GM13977 (cell line): ENCODE data around the gene ABHD14A.

Experiments
- DNase-seq: peaks from one replicate; pipeline ENCODE4 v3.0.0; 2012; ENCODE audit warnings: low spot score
- in situ Hi-C: fragments of 300-500 bp; cut with MboI; formaldehyde crosslinking; loops from one replicate; pipeline ENCODE4 v1.12.0; 2022; ENCODE audit warnings: low sequenced_read_pairs, low pct_unique_long_range_greater_than_20kb, mixed read lengths, inconsistent platforms; ENCODE audit not compliant: unreplicated experiment
- TF ChIP-seq, protein P1 (sequence below): IDR thresholded peaks from 2 replicates; pipeline ENCODE4 v1.5.1; 2012; ENCODE audit warnings: mild to moderate bottlenecking, control low read depth; ENCODE audit not compliant: insufficient read depth; ENCODE audit errors: extremely low read depth, missing control alignments

Gene ABHD14A

DNA sequence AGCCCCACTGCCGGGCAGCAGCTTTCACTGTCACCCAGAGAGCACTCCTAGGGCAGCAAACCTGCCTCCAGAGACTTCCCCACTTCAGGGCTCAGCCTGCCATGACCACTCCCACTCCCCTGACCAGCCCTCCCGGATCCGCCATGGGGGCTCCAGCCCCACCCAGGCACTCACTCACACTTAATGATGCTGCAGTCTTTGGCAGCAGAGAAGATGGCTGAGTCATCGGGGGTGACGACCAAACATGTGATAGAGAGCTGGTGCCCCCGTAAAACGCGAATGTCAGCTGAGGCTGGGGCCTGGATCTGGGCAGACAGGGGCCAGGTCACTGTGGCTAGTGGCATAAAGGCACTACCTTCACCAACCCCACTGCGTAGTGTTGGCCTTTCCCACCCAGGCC lies 37.9 kb upstream of the ABHD14A start:
- DNase-seq = no peak
- in situ Hi-C loops = no loop called here
- TF ChIP-seq, protein P1, sequence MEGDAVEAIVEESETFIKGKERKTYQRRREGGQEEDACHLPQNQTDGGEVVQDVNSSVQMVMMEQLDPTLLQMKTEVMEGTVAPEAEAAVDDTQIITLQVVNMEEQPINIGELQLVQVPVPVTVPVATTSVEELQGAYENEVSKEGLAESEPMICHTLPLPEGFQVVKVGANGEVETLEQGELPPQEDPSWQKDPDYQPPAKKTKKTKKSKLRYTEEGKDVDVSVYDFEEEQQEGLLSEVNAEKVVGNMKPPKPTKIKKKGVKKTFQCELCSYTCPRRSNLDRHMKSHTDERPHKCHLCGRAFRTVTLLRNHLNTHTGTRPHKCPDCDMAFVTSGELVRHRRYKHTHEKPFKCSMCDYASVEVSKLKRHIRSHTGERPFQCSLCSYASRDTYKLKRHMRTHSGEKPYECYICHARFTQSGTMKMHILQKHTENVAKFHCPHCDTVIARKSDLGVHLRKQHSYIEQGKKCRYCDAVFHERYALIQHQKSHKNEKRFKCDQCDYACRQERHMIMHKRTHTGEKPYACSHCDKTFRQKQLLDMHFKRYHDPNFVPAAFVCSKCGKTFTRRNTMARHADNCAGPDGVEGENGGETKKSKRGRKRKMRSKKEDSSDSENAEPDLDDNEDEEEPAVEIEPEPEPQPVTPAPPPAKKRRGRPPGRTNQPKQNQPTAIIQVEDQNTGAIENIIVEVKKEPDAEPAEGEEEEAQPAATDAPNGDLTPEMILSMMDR = no peak

DNA sequence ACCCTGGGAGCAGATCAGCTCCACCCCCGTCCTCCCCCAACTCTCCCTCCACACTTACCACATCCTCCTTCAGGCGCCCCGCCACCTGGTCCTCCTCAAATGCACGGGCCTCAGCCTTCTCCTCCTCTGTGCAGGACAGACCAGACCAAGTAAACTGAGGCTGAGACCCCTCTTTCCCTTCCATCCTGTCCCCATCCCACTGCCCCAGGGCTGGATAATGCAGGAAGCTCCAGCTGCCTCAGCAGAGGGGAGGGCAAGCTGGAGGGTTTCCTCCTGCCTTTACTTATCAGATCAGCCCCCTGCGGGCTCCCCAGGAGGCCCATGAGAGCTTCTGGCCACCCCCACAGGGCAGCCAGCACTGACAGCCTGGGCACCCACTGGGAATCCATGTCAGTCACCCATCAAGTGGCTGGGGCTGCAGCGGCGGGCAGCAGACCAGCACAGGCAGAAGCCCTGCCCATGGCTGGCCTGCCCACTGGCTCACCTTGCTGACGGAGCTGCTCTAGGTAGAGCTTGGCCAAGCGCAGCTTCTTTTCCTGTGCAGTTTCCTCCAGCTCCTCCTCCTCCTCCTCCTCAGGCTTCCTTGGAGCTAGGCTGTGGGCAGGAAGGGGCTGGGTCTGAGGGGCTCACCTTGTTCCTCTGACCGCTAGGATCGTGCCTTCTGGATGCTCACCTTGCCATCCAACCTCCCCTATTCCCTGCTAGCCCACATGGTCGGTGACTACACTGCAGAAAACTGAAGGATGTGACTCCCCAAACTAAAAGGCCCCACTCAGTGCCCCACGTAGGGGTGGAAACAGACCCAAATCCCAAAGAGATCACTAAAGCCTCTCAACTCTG lies 37.0 kb upstream of the ABHD14A start:
- no peak for DNase-seq
- in situ Hi-C loops = no loop called here
- TF ChIP-seq, protein P1 = no peak

DNA sequence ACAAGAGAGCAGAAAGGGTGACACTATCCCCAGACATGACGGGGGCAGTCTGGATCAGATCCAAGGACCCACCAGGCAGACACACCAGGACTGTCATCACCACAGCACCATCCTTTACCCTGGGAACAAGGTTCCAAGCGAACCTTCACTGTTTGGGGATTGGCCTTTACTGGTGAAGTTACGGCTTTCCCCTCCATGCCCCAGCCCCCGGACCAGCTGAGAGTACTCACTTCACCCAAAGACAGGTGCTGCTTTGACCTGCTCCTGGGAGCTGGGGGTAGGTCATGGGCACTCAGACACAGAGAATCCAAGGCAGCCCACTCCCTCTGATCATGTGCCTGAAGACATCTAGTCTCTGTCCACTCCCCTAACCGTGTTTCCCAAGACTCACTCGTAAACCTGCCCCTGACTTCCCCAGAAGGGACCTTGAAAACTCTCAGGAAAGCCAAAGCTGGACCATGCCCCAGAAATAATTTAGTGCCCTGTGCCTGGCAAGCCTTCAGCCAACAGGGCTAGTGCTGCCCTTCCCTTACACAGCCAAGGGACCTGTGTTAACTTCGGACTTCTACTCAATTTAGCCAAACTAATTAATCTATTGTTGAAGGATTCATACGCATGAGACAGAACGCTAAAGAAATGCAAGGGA lies 36.0 kb upstream of the ABHD14A start:
- DNase-seq = no peak
- TF ChIP-seq, protein P1 = no peak
- in situ Hi-C loops = no loop called here

DNA sequence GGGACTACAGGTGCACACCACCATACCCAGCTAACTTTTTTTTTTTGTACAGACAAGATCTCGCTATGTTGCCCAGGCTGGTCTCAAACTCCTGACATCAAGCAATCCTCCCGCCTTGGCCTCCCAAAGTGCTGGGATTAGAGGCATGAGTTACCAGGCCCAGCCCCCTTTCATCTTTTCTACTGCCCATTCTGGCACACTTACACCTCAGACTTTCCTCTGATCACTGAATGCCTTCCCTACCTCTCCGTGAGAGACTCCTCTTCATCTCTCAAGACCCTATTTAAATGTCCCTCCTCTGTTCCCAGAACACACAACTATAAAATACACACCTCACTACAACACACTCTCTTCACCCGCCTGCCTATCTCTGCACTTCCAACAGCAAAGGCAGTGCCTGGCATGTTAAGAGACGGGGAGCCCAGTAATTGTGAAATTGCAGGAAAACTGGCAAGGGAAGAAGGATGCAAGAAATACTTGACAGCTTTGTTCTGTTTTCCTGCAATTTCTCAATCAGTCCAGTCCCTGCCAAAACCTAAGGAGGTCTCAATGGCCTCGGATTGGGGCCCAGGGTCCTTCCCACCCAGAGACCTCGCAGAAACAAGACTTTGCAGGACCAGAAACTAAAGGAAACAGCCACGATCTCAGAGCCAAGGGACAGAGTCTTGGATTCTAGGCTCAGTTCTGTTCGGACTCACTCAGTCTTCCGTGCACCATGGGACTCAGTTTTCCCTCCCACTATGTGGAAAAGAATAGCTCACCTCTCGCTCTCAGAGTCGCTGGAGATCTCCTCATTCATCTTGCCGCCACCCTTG lies 34.0 kb upstream of the ABHD14A start:
- DNase-seq = no peak
- TF ChIP-seq, protein P1 = no peak
- in situ Hi-C loops = no loop called here

DNA sequence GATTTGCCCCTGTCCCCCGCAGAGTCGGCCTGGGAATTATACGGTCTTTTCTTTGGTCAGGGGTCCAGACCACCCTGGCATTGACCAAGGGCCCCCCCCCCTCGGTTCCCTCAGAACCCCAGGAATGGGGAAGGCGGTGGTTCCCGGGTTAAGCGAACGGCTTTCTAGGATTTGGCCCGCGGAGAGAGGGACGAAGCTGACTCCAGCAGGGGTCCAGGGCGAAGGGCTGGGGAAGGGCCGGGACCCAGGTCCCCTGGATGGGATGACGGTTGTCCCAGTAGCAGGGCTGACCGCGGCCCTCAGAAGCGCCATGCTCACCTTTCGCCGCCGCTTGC lies 33.4 kb upstream of the ABHD14A start:
- in situ Hi-C loops = no loop called here
- DNase-seq = no peak
- TF ChIP-seq, protein P1 = no peak

DNA sequence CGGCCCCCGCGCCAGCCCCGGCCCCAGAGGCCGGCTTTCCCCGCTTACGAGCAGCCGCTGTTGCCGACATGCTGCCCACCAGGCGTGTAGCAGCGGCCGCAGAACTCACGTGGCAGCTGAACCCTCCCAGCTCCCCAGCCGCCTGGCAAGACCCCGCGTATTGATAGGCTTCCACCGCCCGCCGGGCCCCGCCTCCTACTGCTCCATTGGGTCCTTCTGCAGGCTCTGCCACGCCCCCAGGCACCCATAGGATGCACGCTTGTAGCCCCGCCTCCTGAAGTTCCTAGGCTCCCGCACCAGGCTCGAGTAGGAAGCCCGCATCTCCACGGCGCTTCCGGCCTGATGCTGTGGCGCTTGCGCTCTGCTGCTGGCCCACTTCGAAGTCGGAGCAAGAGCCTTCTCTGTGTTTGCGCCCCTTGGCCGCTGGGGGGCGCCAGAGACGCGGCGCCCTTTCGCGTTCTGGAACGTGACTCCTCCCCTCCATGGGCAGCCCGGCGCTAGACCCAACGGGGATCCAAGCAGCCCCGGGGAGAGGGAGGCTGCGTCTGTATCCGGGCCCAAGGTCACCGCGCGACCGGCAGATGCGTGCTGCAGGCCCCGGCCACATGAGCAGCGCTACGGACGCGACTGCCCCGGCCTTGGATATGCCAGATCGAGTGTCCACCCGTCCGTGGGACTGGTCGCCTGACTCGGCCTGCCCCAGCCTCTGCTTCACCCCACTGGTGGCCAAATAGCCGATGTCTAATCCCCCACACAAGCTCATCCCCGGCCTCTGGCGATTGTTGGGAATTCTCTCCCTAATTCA lies 32.9 kb upstream of the ABHD14A start, which contains the start of the genes PARP3 and RRP9:
TSS of gene PARP3 (plus strand) at position 566 of the 805 bp plus-strand sequence. CDS start 993 bp downstream, outside the sequence.
TSS of gene RRP9 (minus strand) at position 107 of the 805 bp plus-strand sequence. CDS start at position 70, 37 bp downstream.
- peak; percentile 99 for DNase-seq
- TF ChIP-seq, protein P1 = peak; percentile 99
- in situ Hi-C loops = no loop called here
